ENCODE measurements around the gene HMGN4.

DNA sequence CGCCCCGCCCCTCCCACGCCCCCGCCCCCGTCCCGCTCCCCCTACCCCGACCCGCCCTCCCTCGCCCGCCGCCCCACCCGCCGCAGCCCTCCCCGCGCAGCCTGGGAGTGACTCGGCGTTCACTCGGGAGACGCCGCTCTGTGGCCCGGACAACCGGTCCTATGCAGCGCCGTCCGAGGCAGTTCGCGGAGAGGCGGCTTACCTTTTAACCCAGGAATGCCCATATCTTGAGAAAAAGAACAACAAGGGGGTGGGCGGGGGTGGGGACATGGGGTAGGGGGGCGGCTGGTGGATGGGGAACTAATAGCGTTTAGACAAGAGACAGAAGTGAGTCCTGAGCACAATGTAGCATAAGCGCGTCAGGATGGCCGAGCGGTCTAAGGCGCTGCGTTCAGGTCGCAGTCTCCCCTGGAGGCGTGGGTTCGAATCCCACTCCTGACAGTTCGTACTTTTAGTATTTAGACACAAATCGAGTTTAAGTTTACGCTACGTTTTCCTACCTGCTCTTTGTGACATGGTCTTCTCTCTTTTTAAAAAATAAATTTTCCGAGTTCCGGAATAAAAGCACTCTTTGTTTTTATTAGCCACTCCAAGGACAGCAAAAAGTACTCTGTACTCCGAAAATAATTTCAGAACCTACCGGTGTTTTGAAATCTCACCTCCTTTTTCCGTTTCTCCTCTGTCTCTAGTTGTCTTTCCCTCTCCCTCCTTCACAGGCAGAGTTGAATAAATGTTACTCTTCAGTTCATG lies 17.1 kb upstream of the HMGN4 start:
- TF ChIP-seq TARDBP (IDR thresholded peaks at IDR 0.05) (no peak), NFRKB (IDR thresholded peaks at IDR 0.05) (no peak), SP1 (IDR thresholded peaks at IDR 0.05) (no peak)
- TF ChIP-seq, protein P1, sequence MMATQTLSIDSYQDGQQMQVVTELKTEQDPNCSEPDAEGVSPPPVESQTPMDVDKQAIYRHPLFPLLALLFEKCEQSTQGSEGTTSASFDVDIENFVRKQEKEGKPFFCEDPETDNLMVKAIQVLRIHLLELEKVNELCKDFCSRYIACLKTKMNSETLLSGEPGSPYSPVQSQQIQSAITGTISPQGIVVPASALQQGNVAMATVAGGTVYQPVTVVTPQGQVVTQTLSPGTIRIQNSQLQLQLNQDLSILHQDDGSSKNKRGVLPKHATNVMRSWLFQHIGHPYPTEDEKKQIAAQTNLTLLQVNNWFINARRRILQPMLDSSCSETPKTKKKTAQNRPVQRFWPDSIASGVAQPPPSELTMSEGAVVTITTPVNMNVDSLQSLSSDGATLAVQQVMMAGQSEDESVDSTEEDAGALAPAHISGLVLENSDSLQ (IDR thresholded peaks at IDR 0.05) = no peak
